Right atrium auricular region (tissue), 2 donors: Measurements from ENCODE around the gene PACC1. TPM values are rescaled to one million over a fixed set of nuclear protein-coding genes. Genes with fewer than 3 reads are reported as not detected.
"Not testable (repeated sequence)": the region's sequence is repeated elsewhere in the genome, so short reads cannot be mapped to it uniquely, and the experiment has no call there.

Experiments
- DNase-seq: peaks from one replicate; pipeline ENCODE4 v3.0.0-alpha.2; 2019; ENCODE audit warnings: low spot score
- H3K27ac ChIP-seq, 2 donors: fragments of 200-600 bp; sonication (generic); 1 replicate in 1 of 2; 2 replicates in 1 of 2; pipeline ENCODE4 v1.5.1; 2016 to 2019
- H3K27me3 ChIP-seq, 2 donors: fragments of 200-600 bp; sonication (generic); one replicate each; pipeline versions ENCODE4 v1.5.1 to v1.6.0; 2017 to 2019
- H3K36me3 ChIP-seq: fragments of 200-600 bp; sonication (generic); one replicate; pipeline ENCODE4 v1.5.1; 2016
- H3K4me1 ChIP-seq, 2 donors: fragments of 200-600 bp; sonication (generic); one replicate each; pipeline versions ENCODE4 v1.5.1 to v1.6.0; 2017 to 2019
- H3K4me3 ChIP-seq, 2 donors: fragments of 200-600 bp; sonication (generic); 1 replicate in 1 of 2; 2 replicates in 1 of 2; pipeline ENCODE4 v1.5.1; 2017 to 2019; ENCODE audit warnings: mild to moderate bottlenecking in 1 of 2, moderate library complexity in 1 of 2
- H3K9me3 ChIP-seq, 2 donors: fragments of 200-600 bp; sonication (generic); one replicate each; pipeline ENCODE4 v1.5.1; 2019
- CTCF ChIP-seq, 2 donors: fragments of 200-600 bp; sonication (generic); IDR thresholded peaks; one replicate each; pipeline ENCODE4 v1.5.1; 2019; ENCODE audit warnings: antibody characterized with exemption in 2 of 2
- total RNA-seq, 2 donors: library from RNA; depleted of rRNA; stranded (reverse); fragments of >200 nt; gene quantifications; one replicate each; pipeline ENCODE4 v1.1.0, GENCODE V29; 2016

PACC1 gene
- total RNA-seq, 2 donors from 2014 or later = 2.2 to 3.6 TPM

- no peak for TF ChIP-seq CTCF (IDR thresholded peaks at IDR 0.05)
- no peak for DNase-seq
- Histone ChIP-seq H3K4me3 (no peak overlapping the region), H3K27me3 (no peaks in the 10 kb centered on the region), H3K9me3 (peaks cover 0 to 18% of the 10 kb centered on the region in 2 donors), H3K27ac (no peak overlapping the region), H3K36me3 (no peaks in the 10 kb centered on the region), H3K4me1 (no peaks in the 10 kb centered on the region)
Observed at GRCh38 chr1:212397171-212397570, 17.5 kb downstream of the PACC1 start.

GRCh38 chr1:212396638-212397037 is 18.0 kb downstream of the PACC1 start:
- H3K27me3 ChIP-seq = no peaks in the 10 kb centered on the region
- no peak overlapping the region for H3K4me3 ChIP-seq
- H3K4me1 ChIP-seq = no peaks in the 10 kb centered on the region
- H3K9me3 ChIP-seq = peaks cover 0 to 18% of the 10 kb centered on the region in 2 donors
- no peaks in the 10 kb centered on the region for H3K36me3 ChIP-seq
- no peak for DNase-seq
- H3K27ac ChIP-seq = no peak overlapping the region
- no peak for TF ChIP-seq CTCF (IDR thresholded peaks at IDR 0.05)

- not testable (repeated sequence) for H3K36me3 ChIP-seq, H3K27ac ChIP-seq, H3K27me3 ChIP-seq, H3K4me1 ChIP-seq, H3K4me3 ChIP-seq, DNase-seq
- peaks cover 0 to 18% of the 10 kb centered on the region in 2 donors for H3K9me3 ChIP-seq
Observed at GRCh38 chr1:212395678-212396437, 18.8 kb downstream of the PACC1 start.

GRCh38 chr1:212388985-212389716 is 25.5 kb downstream of the PACC1 start:
- Histone ChIP-seq H3K27ac (no peak overlapping the region), H3K9me3 (no peaks in the 10 kb centered on the region), H3K4me1 (no peaks in the 10 kb centered on the region), H3K36me3 (peaks cover 6% of the 10 kb centered on the region), H3K4me3 (no peak overlapping the region), H3K27me3 (no peaks in the 10 kb centered on the region)
- DNase-seq = no peak
- no peak for TF ChIP-seq CTCF (IDR thresholded peaks at IDR 0.05)

GRCh38 chr1:212386029-212386428 is 28.7 kb downstream of the PACC1 start:
- no peak for TF ChIP-seq CTCF (IDR thresholded peaks at IDR 0.05)

GRCh38 chr1:212381397-212382035 is 33.2 kb downstream of the PACC1 start:
- Histone ChIP-seq H3K4me1 (no peaks in the 10 kb centered on the region), H3K36me3 (peaks cover 24% of the 10 kb centered on the region), H3K4me3 (no peak overlapping the region), H3K27ac (no peak overlapping the region), H3K27me3 (no peaks in the 10 kb centered on the region), H3K9me3 (no peaks in the 10 kb centered on the region)
- no peak for DNase-seq
- no peak for TF ChIP-seq CTCF (IDR thresholded peaks at IDR 0.05)

More at GRCh38 chr1:212386029-212386428, 28.7 kb downstream of the PACC1 start:
- H3K9me3 ChIP-seq = no peaks in the 10 kb centered on the region
- no peak for DNase-seq
- no peak overlapping the region for H3K4me3 ChIP-seq
- H3K27ac ChIP-seq = no peak overlapping the region
- H3K27me3 ChIP-seq = no peaks in the 10 kb centered on the region
- peaks cover 6% of the 10 kb centered on the region for H3K36me3 ChIP-seq
- H3K4me1 ChIP-seq = no peaks in the 10 kb centered on the region
